Hematopoietic multipotent progenitor cell treated with erythropoietin and hydrocortisone succinate and interleukin-3 and kit ligand, for 4 days (in vitro differentiated cells): ENCODE measurements around the gene GTF2H4.
"Not testable (repeated sequence)": the region's sequence is repeated elsewhere in the genome, so short reads cannot be mapped to it uniquely, and the experiment has no call there.

ENCODE experiments used
- DNase-seq: peaks from one replicate; pipeline ENCODE4 v3.0.0-alpha.2; 2015

Gene GTF2H4

GRCh38 chr6:30895343-30895742 lies 12.7 kb upstream of the GTF2H4 start:
- DNase-seq, result no peak

- no peak for DNase-seq
These were observed 11.5 kb upstream of the GTF2H4 start for GRCh38 chr6:30896541-30896940.

DNA sequence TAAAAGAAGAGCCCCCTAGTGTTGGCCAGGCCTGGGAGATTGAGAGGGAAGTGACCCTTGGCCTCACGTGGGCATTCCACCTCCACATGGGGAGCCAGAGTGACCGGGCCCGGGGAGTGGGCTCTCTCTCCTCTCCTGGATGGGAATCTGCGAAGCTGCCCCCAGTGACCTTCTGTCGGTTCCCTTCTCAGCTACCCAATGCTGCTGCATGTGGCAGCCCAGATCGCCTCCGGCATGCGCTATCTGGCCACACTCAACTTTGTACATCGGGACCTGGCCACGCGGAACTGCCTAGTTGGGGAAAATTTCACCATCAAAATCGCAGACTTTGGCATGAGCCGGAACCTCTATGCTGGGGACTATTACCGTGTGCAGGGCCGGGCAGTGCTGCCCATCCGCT lies 10.1 kb upstream of the GTF2H4 start:
- DNase-seq, result no peak

- DNase-seq, result no peak
These were observed 9.2 kb upstream of the GTF2H4 start for GRCh38 chr6:30898750-30899360.

- no peak for DNase-seq
These were observed 7.1 kb upstream of the GTF2H4 start for GRCh38 chr6:30900863-30901417.

DNA sequence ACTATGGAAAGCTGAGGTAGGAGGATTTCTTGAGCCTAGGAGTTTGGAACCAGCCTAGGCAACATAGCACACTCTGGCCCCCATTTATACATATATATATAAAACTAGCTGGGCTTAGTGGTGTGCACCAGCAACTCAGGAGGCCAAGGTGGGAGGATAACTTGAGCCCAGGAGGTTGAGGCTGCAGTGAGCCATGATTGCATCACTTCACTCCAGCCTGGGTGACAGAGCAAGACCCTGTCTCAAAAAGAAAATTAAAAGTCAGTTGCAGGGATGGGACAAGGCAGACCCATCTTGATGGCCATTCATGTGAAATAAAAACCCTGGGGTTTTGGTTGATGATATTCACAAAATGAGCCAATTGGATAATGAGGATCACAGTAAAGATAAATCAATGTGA lies 6.6 kb upstream of the GTF2H4 start:
- DNase-seq, result no peak

DNA sequence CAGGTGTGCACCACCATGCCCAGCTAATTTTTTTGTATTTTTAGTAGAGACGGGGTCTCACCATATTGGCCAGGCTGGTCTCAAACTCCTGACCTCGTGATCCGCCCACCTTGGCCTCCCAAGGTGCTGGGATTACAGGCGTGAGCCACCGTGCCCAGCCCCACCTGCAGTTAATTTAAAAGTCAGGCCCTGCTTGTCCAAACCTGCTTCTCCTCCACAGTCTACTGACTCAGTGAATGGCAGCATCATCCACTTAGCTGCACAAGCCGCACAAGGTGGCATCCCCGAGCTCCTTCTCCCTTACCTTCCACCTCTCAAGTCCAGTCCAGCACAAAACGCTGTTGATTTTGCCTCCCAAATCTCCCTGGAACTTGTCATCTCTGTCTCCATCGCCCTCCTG lies 5.8 kb upstream of the GTF2H4 start:
- not testable (repeated sequence) for DNase-seq

DNA sequence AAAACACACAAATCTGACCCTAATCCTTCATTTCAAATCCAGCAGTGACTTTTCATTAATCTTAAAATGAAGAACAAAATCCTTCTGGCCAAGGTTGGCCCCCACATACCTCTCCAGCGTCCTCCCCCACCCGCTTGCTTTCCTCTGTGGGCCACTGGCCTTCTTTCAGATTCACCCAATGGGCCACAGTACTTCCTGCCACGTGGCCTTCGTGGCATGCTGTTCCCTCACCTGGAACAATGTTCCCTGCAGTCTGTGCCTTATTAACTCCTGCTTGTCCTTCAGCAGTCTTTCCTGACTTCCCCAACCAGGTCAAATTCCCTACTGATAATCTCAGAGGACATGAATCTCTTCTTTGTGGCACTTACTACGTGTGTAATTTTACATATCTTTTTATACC lies 5.3 kb upstream of the GTF2H4 start:
- DNase-seq, result no peak

DNA sequence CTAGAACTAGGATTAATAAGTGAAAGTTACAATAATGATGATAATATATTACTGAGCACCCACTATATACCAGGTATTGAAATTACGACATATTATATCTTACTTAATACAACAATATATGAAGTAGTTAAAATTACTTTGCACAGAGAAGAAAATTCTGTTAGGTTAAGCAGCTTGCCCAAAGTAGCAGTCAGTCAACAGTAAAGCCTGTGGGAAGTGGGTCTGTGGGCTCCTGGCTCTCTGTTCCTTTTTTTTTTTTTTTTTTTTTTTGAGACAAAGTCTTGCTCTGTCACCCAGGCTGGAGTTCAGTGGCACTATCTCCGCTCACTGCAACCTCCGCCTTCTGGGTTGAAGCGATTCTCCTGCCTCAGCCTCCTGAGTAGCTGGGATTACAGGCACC lies 4.8 kb upstream of the GTF2H4 start:
- no peak for DNase-seq

- DNase-seq, result not testable (repeated sequence)
These were observed 683 bp upstream of the GTF2H4 start for GRCh38 chr6:30907290-30907757.

DNA sequence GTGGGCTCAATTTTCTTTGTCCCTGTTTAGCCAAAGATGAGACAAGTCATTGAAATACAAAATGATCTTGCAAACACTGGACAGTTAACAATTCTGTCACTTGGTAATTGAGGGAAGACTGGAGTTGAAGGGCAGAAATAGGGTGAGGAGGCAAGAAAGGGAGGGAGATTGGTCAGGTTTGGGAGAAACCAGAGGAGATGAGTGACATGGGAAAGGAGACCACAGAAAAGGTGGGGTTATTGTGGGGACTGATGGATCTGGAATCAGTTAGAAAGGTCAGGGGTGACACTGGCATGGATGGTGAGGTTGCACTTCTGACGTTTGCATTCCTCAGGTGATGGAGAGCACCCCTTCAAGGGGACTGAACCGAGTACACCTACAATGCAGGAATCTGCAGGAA lies 693 bp downstream of the GTF2H4 start:
- DNase-seq, result no peak

GRCh38 chr6:30910473-30910872 lies 2.5 kb downstream of the GTF2H4 start:
- DNase-seq, result not testable (repeated sequence)

GRCh38 chr6:30912746-30913520 lies 4.9 kb downstream of the GTF2H4 start:
- no peak for DNase-seq

GRCh38 chr6:30913721-30914075 lies 5.7 kb downstream of the GTF2H4 start:
- DNase-seq, result no peak

GRCh38 chr6:30914076-30914853 lies 6.3 kb downstream of the GTF2H4 start, which contains the start of gene VARS2:
Gene VARS2, plus strand, starts transcription at chr6:30914238. Its CDS starts 599 bp downstream, at chr6:30914837.
- DNase-seq, result peak; percentile 95

DNA sequence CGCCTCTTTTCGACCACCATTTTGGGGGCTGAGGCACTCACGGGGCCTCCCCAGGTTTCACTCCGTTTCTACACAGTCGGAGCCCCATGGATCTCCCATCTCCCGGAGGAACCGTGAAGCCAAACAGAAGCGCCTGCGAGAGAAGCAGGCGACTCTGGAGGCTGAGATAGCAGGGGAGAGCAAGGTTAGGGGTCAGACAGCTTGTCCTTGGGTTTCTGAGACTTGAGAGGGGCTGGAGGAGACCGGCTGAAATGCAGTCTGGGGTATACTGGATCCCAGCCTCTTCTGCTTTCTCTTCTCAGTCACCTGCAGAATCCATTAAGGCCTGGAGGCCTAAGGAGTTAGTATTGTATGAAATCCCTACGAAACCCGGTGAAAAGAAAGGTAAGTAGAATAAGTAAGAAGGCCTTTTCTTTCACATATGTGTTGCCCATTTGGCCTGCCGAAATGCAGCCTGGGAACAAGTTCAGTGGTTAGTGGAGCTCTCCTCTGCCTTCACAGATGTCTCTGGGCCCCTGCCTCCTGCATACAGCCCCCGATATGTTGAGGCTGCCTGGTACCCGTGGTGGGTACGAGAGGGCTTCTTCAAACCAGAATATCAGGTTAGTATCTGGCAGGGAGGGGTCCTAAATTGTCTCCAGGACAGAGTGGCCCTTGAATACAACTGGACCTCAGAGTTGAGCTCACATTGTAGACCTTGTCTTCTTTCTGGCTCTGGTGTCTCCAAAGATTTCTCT lies 7.0 kb downstream of the GTF2H4 start:
- DNase-seq, result peak; percentile 19

DNA sequence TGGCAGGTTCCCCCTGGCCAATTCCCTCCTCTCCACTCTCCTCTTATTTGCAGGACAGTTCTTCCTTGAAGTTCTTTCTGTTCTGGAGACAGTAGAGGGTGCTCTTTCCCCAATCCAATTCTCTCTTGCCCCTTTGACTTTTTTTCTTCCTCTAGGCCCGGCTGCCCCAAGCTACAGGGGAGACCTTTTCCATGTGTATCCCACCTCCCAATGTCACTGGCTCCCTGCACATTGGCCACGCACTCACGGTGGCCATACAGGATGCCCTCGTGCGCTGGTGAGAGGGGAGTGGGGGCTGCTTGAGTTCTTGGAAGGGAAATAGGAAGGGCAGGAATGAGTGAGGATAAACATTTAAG lies 7.6 kb downstream of the GTF2H4 start:
- peak; percentile 85 for DNase-seq

- no peak for DNase-seq
These were observed 9.0 kb downstream of the GTF2H4 start for GRCh38 chr6:30917041-30917440.

- DNase-seq, result no peak
These were observed 9.5 kb downstream of the GTF2H4 start for GRCh38 chr6:30917487-30917886.

- DNase-seq, result peak; percentile 90
These were observed 10.7 kb downstream of the GTF2H4 start for GRCh38 chr6:30918670-30919069.

DNA sequence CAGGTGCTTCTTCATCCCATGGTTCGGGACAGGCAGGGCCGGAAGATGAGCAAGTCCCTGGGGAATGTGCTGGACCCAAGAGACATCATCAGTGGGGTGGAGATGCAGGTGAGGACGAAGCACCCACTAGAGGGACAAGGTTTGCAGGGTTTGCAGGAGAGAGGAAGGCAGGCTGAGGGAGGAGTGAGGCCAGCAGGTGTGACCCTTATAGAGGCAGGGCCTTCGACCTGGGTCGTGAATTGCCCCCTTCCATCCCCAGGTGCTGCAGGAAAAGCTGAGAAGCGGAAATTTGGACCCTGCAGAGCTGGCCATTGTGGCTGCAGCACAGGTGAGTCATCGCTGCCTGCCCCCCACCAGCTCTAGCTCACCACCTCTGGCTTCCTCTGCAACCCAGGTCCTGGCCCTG lies 14.4 kb downstream of the GTF2H4 start:
- DNase-seq, result no peak

- DNase-seq, result not testable (repeated sequence)
These were observed 16.1 kb downstream of the GTF2H4 start for GRCh38 chr6:30924040-30924627.
